MM.1S (cell line): Measurements from ENCODE around the gene CIAO1.
A peak's percentile ranks its signal among the peaks of the same experiment; 100 is the strongest.

Experiments
- DNase-seq: peaks from one replicate; pipeline ENCODE4 v3.0.0-alpha.2; 2015
- H2AFZ ChIP-seq: fragments of 300-600 bp; sonication (generic); 2 replicates; pipeline ENCODE4 v1.6.0; 2016; ENCODE audit warnings: antibody characterized with exemption, low read length
- H3F3A ChIP-seq: fragments of 300-600 bp; sonication (generic); 2 replicates; pipeline ENCODE4 v1.6.1; 2016; ENCODE audit warnings: mild to moderate bottlenecking, antibody characterized with exemption, low read length, moderate library complexity, mixed read lengths; ENCODE audit not compliant: insufficient read depth
- H3K27ac ChIP-seq: fragments of 300-600 bp; sonication (generic); 2 replicates; pipeline ENCODE4 v1.5.1; 2016; ENCODE audit warnings: mild to moderate bottlenecking, low read length
- H3K27me3 ChIP-seq: fragments of 300-600 bp; sonication (generic); replicated peaks from 2 replicates; pipeline ENCODE4 v1.6.0; 2016; ENCODE audit warnings: low read length; ENCODE audit not compliant: insufficient read depth
- H3K36me3 ChIP-seq: fragments of 300-600 bp; sonication (generic); replicated peaks from 2 replicates; pipeline ENCODE4 v1.6.1; 2016; ENCODE audit warnings: mild to moderate bottlenecking, low read length, mixed read lengths; ENCODE audit not compliant: insufficient read depth
- H3K4me1 ChIP-seq: fragments of 300-600 bp; sonication (generic); 2 replicates; pipeline ENCODE4 v1.6.1; 2016; ENCODE audit warnings: low read length, mixed read lengths
- H3K4me2 ChIP-seq: fragments of 300-600 bp; sonication (generic); 2 replicates; pipeline ENCODE4 v1.6.0; 2016; ENCODE audit warnings: low read depth, low read length
- H3K4me3 ChIP-seq: fragments of 300-600 bp; sonication (generic); 2 replicates; pipeline ENCODE4 v1.5.1; 2016; ENCODE audit warnings: low read length, mixed read lengths
- H3K79me2 ChIP-seq: fragments of 300-600 bp; sonication (generic); 2 replicates; pipeline ENCODE4 v1.6.1; 2016; ENCODE audit warnings: mixed run types, low read length, mixed read lengths
- H3K9ac ChIP-seq: fragments of 300-600 bp; sonication (generic); 2 replicates; pipeline ENCODE4 v1.6.1; 2016; ENCODE audit warnings: low read length, mixed read lengths
- H3K9me2 ChIP-seq: fragments of 300-600 bp; sonication (generic); replicated peaks from 2 replicates; pipeline ENCODE4 v1.6.1; 2016; ENCODE audit warnings: mild to moderate bottlenecking, low read length, mixed read lengths; ENCODE audit not compliant: insufficient read depth
- H3K9me3 ChIP-seq: fragments of 300-600 bp; sonication (generic); replicated peaks from 2 replicates; pipeline ENCODE4 v1.6.1; 2016; ENCODE audit warnings: mild to moderate bottlenecking, low read length, mixed read lengths; ENCODE audit not compliant: insufficient read depth
- H4K20me1 ChIP-seq: fragments of 300-600 bp; sonication (generic); 2 replicates; pipeline ENCODE4 v1.6.1; 2016; ENCODE audit warnings: mild to moderate bottlenecking, low read length, moderate library complexity, mixed read lengths; ENCODE audit not compliant: insufficient read depth
- CTCF ChIP-seq: fragments of 300-600 bp; sonication (generic); IDR thresholded peaks from 2 replicates; pipeline ENCODE4 v1.5.1; 2016; ENCODE audit warnings: antibody characterized with exemption, low read length, mixed read lengths
- EZH2 ChIP-seq: fragments of 300-600 bp; sonication (generic); optimal IDR thresholded peaks from 2 replicates; pipeline ENCODE3; 2017; ENCODE audit warnings: low read depth, mild to moderate bottlenecking, antibody characterized with exemption, low read length, mixed read lengths
- EZH2phosphoT487 ChIP-seq: fragments of 300-600 bp; sonication (generic); IDR thresholded peaks from 2 replicates; pipeline ENCODE4 v1.6.1; 2018; ENCODE audit warnings: antibody characterized with exemption, low read length

Gene CIAO1

GRCh38 chr2:96267159-96267971 is 1.3 kb downstream of the CIAO1 start:
- Histone ChIP-seq H3K9ac (peak overlapping the region; percentile 86; the same call in 1 of the 2 replicates), H3K36me3 (peaks cover 11% of the 10 kb centered on the region; the same call in 1 of the 2 replicates), H3F3A (0 out of 2 replicates have a peak, but pooled peaks cover 3% of the 10 kb centered on the region), H3K27me3 (no peaks in the 10 kb centered on the region), H3K79me2 (peaks cover 63% of the 10 kb centered on the region), H3K4me1 (peaks cover 21% of the 10 kb centered on the region), H3K9me2 (no peaks in the 10 kb centered on the region), H2AFZ (no peak overlapping the region), H3K4me3 (peak overlapping the region; percentile 100), H3K9me3 (no peaks in the 10 kb centered on the region), H3K27ac (no peak overlapping the region), H4K20me1 (no peaks in the 10 kb centered on the region), H3K4me2 (peak overlapping the region; percentile 84; the same call in 1 of the 2 replicates)
- TF ChIP-seq EZH2phosphoT487 (no peak), CTCF (peak; percentile 56)
- peak; percentile 61 for DNase-seq

- Histone ChIP-seq H3K4me1 (0 out of 2 replicates have a peak, but pooled peaks cover 7% of the 10 kb centered on the region), H3K9ac (no peak overlapping the region), H3K79me2 (peaks cover 19% of the 10 kb centered on the region), H3K4me2 (no peak overlapping the region), H4K20me1 (no peaks in the 10 kb centered on the region), H3K9me3 (no peaks in the 10 kb centered on the region), H3K4me3 (no peak overlapping the region), H2AFZ (no peak overlapping the region), H3K36me3 (peaks cover 13% of the 10 kb centered on the region; the same call in 1 of the 2 replicates), H3K27me3 (no peaks in the 10 kb centered on the region), H3K27ac (no peak overlapping the region), H3K9me2 (no peaks in the 10 kb centered on the region), H3F3A (peaks cover 17% of the 10 kb centered on the region)
- no peak for TF ChIP-seq EZH2phosphoT487
- no peak for TF ChIP-seq CTCF
- no peak for TF ChIP-seq EZH2
- no peak for DNase-seq
These were observed 6.0 kb downstream of the CIAO1 start for GRCh38 chr2:96271995-96272394.

- Histone ChIP-seq H3K27ac (no peak overlapping the region), H3K36me3 (peaks cover 11% of the 10 kb centered on the region; the same call in 1 of the 2 replicates), H3K4me2 (no peak overlapping the region), H4K20me1 (no peaks in the 10 kb centered on the region), H3K4me3 (no peak overlapping the region), H3F3A (peaks cover 17% of the 10 kb centered on the region), H2AFZ (no peak overlapping the region), H3K27me3 (no peaks in the 10 kb centered on the region), H3K79me2 (peaks cover 2% of the 10 kb centered on the region), H3K4me1 (no peaks in the 10 kb centered on the region), H3K9ac (no peak overlapping the region), H3K9me3 (no peaks in the 10 kb centered on the region), H3K9me2 (no peaks in the 10 kb centered on the region)
- TF ChIP-seq EZH2phosphoT487 (no peak), EZH2 (no peak), CTCF (no peak)
- DNase-seq: no peak
These were observed 7.7 kb downstream of the CIAO1 start for GRCh38 chr2:96273763-96274162.
